ENCODE measurements around the gene KLHL42.

The KLHL42 gene

DNA sequence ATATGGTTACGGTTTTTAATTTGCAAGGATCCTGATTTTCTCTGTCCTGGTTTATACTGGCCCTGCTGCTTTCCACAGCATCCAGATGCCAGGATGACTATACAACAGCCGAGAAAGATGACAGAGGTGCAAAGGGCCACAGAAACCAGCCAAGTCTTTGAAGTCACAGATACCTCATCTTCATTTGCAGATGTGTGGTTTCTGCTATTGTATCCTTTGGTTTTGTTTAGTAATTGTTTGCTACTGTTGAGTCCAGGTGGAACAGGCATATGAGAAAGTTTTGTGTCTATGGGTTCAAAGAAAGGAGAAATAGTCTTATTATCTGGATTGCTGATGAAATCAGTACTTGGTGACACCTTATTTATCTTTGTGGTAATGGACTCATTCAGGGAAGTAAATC lies 17.3 kb upstream of the KLHL42 start:
- Histone ChIP-seq H3K9me3 (no peaks in the 10 kb centered on the region), H3K27ac (no peak overlapping the region), H3K27me3 (no peaks in the 10 kb centered on the region), H3K4me3 (ENCODE audit: low read depth in 1 of 2, low read length in 1 of 2) (no peak overlapping the region), H3K36me3 (no peaks in the 10 kb centered on the region), H3K4me1 (ENCODE audit: control insufficient read depth in 1 of 2, insufficient read depth in 1 of 2, low read depth in 1 of 2, low read length in 1 of 2) (no peaks in the 10 kb centered on the region)
- TF ChIP-seq, protein P1, sequence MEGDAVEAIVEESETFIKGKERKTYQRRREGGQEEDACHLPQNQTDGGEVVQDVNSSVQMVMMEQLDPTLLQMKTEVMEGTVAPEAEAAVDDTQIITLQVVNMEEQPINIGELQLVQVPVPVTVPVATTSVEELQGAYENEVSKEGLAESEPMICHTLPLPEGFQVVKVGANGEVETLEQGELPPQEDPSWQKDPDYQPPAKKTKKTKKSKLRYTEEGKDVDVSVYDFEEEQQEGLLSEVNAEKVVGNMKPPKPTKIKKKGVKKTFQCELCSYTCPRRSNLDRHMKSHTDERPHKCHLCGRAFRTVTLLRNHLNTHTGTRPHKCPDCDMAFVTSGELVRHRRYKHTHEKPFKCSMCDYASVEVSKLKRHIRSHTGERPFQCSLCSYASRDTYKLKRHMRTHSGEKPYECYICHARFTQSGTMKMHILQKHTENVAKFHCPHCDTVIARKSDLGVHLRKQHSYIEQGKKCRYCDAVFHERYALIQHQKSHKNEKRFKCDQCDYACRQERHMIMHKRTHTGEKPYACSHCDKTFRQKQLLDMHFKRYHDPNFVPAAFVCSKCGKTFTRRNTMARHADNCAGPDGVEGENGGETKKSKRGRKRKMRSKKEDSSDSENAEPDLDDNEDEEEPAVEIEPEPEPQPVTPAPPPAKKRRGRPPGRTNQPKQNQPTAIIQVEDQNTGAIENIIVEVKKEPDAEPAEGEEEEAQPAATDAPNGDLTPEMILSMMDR (IDR thresholded peaks at IDR 0.05), result no peak

DNA sequence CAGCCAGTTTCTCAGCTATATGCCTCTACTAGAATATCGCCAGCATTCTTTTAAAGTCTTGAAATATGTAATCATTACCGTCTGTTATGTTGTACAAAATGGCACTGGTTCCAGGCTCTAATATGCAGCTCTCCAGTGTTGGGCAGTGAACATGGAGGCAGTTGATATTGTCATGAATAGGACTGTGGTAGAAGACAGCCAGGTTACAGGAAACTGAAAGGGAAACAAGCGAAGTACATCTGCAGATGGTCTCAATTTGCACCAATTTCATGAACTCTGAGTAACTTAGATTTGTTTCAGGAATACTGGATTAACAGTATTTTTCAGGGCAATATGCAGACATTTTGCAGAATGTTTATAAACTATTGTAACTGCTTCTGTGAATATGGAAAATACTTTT lies 13.4 kb upstream of the KLHL42 start:
- H3K27ac ChIP-seq, result no peak overlapping the region
- no peak overlapping the region for H3K4me3 ChIP-seq (ENCODE audit: low read depth in 1 of 2, low read length in 1 of 2)
- no peaks in the 10 kb centered on the region for H3K4me1 ChIP-seq (ENCODE audit: control insufficient read depth in 1 of 2, insufficient read depth in 1 of 2, low read depth in 1 of 2, low read length in 1 of 2)
- TF ChIP-seq, protein P1 (IDR thresholded peaks at IDR 0.05), result no peak
- no peaks in the 10 kb centered on the region for H3K36me3 ChIP-seq
- H3K9me3 ChIP-seq, result no peaks in the 10 kb centered on the region
- H3K27me3 ChIP-seq, result no peaks in the 10 kb centered on the region

- H3K27ac ChIP-seq, result no peak overlapping the region
- H3K4me1 ChIP-seq (ENCODE audit: control insufficient read depth in 1 of 2, insufficient read depth in 1 of 2, low read depth in 1 of 2, low read length in 1 of 2), result no peaks in the 10 kb centered on the region
- no peaks in the 10 kb centered on the region for H3K36me3 ChIP-seq
Observed at GRCh38 chr12:27769142-27769673, 10.8 kb upstream of the KLHL42 start.

DNA sequence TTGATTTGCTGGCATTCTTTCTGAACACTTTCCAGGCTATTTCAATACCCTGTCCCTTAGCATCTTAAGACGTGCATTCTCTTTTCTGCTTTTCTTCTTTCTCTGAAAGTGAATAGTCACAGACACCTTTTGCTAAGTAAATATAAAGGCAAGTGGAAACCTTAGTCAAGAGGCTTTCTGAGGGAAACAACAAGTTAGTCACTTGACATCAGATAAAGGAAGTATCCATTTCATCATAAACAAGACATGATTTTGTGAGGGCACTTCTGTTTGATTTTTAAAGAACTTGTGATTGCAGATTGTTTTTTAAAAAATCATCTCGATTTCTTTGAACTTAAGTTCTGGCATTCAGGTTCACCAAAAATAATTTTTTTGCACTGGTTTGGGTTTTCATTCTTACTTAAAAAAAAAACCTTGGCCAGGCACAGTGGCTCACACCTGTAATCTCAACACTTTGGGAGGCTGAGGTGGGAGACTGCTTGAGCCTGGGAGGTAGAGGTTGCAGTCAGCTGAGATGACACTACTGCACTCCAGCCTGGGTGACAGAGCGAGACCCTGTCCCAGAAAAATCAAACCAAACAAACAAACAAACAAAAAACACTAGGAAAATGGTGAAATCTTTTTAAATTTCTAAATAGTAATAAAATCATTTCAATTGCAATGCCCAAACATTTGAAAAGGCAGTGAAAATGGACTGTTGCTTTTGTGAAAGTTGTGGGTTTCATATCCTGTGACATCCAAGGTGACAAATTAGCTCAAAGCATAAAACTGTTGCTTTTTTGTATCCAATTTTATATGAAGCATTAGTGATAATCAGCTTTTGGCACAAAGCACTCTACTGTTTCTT lies 8.3 kb upstream of the KLHL42 start:
- Histone ChIP-seq H3K27ac (no peak overlapping the region), H3K27me3 (no peaks in the 10 kb centered on the region), H3K36me3 (no peaks in the 10 kb centered on the region), H3K9me3 (no peaks in the 10 kb centered on the region), H3K4me1 (ENCODE audit: control insufficient read depth in 1 of 2, insufficient read depth in 1 of 2, low read depth in 1 of 2, low read length in 1 of 2) (no peaks in the 10 kb centered on the region), H3K4me3 (ENCODE audit: low read depth in 1 of 2, low read length in 1 of 2) (no peak overlapping the region)
- TF ChIP-seq, protein P1 (IDR thresholded peaks at IDR 0.05), result no peak

More at GRCh38 chr12:27769142-27769673, 10.8 kb upstream of the KLHL42 start:
- no peaks in the 10 kb centered on the region for H3K9me3 ChIP-seq
- H3K4me3 ChIP-seq (ENCODE audit: low read depth in 1 of 2, low read length in 1 of 2), result no peak overlapping the region
- TF ChIP-seq, protein P1 (IDR thresholded peaks at IDR 0.05), result no peak
- no peaks in the 10 kb centered on the region for H3K27me3 ChIP-seq

DNA sequence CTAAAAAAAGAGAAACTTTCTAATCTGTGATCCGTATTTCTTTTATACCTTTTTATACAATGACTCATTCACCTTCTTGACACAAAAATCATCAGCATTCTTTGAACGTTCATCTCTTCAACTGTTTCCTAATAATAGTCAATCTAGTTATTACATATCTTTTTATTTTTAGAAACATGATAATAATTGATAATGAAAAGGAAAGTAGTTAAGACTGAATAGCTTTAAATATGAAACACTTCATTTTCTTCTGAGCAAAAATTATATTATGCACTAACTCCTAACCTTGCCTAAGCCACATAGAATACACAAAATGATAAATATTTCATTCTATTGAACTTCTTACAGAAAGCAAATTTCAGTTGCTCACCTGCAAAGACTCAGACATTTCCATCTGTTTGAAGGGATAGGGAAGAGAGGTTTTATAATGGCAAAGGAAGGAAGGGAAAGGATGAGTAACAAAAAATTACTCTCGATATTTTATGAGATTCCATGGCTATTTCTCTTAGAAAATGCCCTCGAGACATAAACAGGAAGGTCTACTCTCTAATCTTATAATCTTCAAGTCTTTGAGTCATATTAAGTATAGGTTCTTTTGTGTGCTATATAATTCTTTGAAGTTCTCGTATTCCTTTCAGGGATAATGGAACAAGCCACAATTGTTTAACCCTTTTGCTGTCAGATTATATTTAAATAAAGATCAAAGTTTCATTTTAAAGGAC lies 7.5 kb upstream of the KLHL42 start:
- Histone ChIP-seq H3K27me3 (no peaks in the 10 kb centered on the region), H3K4me3 (ENCODE audit: low read depth in 1 of 2, low read length in 1 of 2) (no peak overlapping the region), H3K9me3 (no peaks in the 10 kb centered on the region), H3K36me3 (no peaks in the 10 kb centered on the region), H3K27ac (no peak overlapping the region), H3K4me1 (ENCODE audit: control insufficient read depth in 1 of 2, insufficient read depth in 1 of 2, low read depth in 1 of 2, low read length in 1 of 2) (no peaks in the 10 kb centered on the region)
- TF ChIP-seq, protein P1 (IDR thresholded peaks at IDR 0.05), result no peak
